GM12865 (cell line): Measurements from ENCODE around the gene TXNRD2.

Experiments
- DNase-seq: peaks from one replicate; pipeline ENCODE4 v3.0.0; 2010; ENCODE audit warnings: low read depth
- H3K4me3 ChIP-seq: 2 replicates; pipeline ENCODE4 v1.5.1; 2011; ENCODE audit warnings: mild to moderate bottlenecking, low read depth, low read length, control low read depth
- TF ChIP-seq, protein P1 (sequence below): IDR thresholded peaks from 2 replicates; pipeline ENCODE4 v1.5.1; 2011; ENCODE audit warnings: low read length, control low read depth, low read depth, inconsistent platforms; ENCODE audit not compliant: insufficient read depth; ENCODE audit errors: missing control alignments

TXNRD2 gene

DNA sequence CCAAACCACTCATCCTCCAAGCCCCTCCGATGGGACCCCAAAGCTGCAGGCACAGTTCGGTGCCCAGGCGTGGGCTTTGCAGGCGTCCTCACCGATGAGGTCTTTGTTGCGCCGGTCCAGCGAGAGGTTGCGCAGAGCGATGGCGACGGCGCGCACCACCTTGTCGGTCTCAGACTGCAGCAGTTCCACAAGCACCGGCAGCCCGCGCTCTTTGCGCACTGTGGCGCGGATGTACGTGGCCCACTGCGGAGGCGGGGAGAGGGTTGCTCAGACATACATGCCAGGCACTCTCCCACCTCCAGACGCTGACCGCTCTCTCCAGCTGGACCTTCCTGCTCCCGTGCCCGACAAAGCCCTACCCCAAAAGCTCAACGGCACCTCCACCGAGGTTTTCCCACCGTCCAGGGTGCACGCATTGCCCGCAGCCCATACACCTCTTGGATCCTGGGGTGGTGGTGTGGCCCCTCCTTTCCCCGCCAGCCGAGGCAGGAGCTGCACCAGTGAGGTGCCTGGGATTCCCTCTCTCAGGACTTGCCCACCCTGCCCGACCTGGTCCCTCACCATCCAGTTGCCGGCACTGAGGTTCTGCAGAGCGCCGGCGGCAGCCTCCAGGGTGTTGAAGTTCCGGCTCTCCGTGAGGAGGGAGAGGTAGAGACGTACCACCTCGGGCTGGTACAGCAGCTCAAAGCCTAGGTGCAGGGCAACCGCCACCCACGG lies 32.1 kb upstream of the TXNRD2 start:
- no peak for DNase-seq
- TF ChIP-seq, protein P1, sequence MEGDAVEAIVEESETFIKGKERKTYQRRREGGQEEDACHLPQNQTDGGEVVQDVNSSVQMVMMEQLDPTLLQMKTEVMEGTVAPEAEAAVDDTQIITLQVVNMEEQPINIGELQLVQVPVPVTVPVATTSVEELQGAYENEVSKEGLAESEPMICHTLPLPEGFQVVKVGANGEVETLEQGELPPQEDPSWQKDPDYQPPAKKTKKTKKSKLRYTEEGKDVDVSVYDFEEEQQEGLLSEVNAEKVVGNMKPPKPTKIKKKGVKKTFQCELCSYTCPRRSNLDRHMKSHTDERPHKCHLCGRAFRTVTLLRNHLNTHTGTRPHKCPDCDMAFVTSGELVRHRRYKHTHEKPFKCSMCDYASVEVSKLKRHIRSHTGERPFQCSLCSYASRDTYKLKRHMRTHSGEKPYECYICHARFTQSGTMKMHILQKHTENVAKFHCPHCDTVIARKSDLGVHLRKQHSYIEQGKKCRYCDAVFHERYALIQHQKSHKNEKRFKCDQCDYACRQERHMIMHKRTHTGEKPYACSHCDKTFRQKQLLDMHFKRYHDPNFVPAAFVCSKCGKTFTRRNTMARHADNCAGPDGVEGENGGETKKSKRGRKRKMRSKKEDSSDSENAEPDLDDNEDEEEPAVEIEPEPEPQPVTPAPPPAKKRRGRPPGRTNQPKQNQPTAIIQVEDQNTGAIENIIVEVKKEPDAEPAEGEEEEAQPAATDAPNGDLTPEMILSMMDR, result no peak
- no peak overlapping the region for H3K4me3 ChIP-seq

DNA sequence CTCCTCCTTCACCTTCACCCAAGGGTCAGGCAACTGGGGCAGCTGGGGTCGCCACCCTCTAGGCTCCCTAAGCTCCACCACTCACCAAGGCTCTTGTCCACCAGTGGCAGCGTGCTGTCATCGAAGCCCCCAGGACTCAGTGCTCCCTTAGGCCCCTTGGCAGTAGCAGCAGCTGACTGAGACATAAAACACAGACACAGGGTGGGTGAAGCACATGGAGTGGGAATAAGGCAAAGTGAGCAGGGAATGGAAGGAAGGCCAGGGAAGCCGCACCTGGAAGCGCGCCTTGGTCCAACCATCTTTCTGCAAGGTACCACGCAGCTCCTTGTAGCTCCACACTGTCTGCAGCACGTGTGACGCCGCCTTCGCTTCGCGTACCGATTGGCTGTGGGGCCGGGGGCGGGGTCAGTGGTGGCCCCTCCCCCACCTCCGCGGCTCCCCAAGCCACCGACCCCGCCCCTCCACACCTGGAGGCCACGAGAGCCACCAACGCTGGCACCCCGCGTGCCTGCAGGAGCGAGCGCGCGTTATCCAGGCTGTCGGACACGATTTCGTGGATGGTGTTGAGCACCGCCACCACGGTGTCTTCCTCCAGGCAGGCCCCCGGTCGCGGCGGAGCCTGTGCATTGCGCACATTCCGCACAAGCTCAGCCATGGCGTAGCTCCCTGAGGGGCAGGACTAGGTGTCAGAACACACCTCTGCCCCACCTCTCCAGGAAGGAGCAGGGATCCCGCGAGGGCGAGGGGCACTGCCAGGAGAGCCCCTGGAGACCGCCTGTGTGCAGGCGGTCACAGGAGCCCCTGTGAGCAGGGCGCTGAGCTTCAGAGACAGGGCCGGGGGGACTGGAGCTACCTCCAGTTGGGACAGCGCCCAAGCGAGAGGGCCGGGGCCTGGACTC lies 31.3 kb upstream of the TXNRD2 start:
- H3K4me3 ChIP-seq, result no peak overlapping the region
- TF ChIP-seq, protein P1, result no peak
- DNase-seq, result no peak

DNA sequence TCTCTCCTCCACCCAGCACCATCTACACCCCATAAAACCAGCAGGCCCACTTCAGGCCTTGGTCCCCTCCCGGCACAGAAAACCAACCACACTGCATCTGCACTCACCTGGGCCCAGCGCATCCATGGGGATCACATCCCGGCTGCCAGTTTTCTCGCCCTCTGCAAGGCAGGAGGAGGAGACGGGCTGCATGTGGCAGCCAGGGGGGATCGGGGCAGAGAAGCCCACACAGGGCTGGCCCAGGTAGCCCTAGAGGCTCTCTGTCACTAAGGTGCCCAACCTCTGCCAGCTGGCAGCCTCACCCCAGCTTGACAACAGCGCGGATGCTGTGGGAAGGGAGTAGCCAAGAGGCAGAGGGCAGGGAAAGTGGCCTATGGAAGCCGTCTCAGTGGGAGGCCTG lies 30.6 kb upstream of the TXNRD2 start:
- TF ChIP-seq, protein P1, result no peak
- no peak overlapping the region for H3K4me3 ChIP-seq
- no peak for DNase-seq

DNA sequence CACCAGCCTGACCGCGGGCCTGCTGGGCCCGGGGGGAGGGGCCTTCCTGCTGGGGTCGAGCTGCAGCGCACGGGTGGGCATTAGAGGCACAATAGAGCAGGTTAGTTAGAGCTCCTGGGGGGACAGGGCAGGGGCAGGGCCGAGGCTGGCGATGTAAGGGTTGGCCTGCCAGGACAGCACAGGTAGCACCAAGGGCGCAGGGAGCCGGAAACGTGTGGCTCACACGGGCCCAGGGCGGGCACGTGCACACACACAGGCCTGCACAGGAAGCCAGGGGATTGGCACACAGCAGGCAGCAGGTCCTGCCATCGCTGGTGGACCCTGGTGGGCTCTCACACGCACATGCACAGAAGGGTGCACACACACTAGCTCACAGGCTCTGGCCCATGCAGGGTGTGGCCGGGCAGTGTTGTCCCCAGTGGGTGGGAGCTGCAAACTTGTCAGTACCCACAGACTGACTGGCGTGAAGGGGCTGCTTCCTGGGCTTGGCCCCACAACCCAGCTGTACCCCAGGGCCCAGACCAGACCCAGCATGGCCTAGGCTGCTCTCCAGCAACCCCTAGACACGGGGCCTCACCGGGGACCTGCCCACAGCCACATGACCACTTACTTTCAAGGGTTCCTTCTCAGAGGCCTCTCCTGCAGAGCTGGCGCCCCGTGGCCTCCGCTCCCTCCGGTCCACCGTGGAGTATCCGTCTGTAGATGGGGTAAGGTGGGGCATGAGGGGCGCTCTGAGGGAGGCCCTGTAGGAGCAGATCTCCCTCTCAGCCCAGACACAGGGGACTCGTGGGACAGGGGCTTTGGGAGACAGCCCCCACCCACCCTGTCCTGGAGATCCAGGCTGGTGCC lies 29.9 kb upstream of the TXNRD2 start:
- no peak for DNase-seq
- H3K4me3 ChIP-seq, result no peak overlapping the region
- TF ChIP-seq, protein P1, result no peak

DNA sequence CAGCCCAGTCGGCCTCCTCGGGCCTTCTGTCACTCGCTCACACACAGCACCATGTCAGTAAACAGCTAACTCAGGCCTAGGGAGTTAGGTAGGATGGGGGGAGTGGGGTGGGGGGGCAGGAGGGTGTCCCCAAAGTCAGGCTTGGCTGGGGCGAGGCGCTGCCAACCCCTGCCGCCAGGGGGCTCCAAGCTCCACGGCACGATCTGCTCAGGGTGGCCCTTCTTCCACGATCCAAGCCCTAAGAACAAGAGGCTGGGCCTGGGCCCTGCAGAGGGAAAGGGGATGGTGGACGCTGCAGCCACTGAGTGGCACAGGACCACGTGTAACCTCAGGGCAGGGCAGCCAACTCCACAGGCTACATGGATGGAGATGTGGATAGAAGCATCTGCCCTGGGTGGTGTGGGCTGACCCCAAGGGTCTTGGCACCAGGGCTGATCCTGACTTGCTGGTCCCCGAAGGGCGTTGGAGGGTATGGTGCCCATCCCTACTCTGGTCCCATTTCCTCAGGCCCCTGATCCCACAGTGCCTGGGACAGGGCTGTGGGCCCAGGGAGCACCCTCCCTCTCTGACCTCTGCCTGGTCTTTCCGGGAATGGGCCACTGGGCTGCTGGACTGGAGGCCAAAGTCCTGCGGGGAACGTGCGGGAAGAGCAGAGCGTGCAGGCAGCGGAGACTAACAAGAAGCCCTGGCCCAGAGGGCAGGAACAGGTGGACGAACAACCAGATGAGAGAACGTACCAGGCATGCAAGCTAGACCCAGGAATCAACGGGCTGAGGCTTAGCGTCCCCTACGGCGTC lies 29.1 kb upstream of the TXNRD2 start:
- TF ChIP-seq, protein P1, result peak; percentile 99
- peak; percentile 74 for DNase-seq
- H3K4me3 ChIP-seq, result no peak overlapping the region

DNA sequence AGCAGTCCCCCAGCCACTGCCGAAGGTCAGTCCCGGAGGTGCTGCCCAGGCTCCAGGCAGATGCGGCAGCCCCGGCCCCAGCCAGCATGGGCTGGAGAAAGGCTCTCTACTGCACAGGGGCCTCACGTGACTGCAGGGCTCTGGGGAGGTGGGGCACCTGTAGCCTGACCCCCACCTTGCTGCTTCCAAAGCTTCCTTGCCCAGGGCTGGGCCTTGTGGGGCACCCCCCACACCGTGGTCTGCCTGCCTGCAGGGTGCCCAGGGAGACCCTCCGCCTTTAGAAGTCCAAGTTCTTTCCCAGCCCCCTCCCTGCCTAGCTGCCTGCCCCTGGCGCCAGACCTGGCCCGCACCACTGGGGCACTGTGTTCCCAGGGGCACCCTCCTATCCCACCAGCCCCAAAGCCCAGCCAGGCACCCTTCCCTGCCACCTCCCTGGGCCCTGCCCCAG lies 28.4 kb upstream of the TXNRD2 start:
- no peak overlapping the region for H3K4me3 ChIP-seq
- TF ChIP-seq, protein P1, result no peak
- DNase-seq, result no peak
